Activated T-helper 2 cell treated with anti-CD3 and anti-CD28 coated beads, Interferon-gamma antibody, Interleukin-2, Interleukin-4, amounts not matched to agents 10 μg/mL and 5 μg/mL and 100 μg/mL, durations not matched to agents 14 hours and 24 hours and 36 hours (primary cell): ENCODE results near the gene SMLR1. TPM values are rescaled to one million over a fixed set of nuclear protein-coding genes. Genes with fewer than 3 reads are reported as not detected.

Source experiments
- DNase-seq: peaks from one replicate; pipeline ENCODE4 v3.0.0; 2021; ENCODE audit warnings: low spot score
- H3K27ac Mint-ChIP-seq: one replicate; pipeline ENCODE4 v1.8.0; 2021; ENCODE audit warnings: mixed read lengths
- H3K27me3 Mint-ChIP-seq: one replicate; pipeline ENCODE4 v1.8.0; 2021; ENCODE audit warnings: low read depth, mixed read lengths
- H3K36me3 Mint-ChIP-seq: one replicate; pipeline ENCODE4 v1.8.0; 2021; ENCODE audit warnings: low read depth, mixed read lengths
- H3K4me1 Mint-ChIP-seq: one replicate; pipeline ENCODE4 v1.8.0; 2021; ENCODE audit warnings: low read depth, mixed read lengths
- H3K4me3 Mint-ChIP-seq: one replicate; pipeline ENCODE4 v1.8.0; 2021; ENCODE audit warnings: low read depth, mild to moderate bottlenecking, moderate library complexity, mixed read lengths
- H3K9me3 Mint-ChIP-seq: one replicate; pipeline ENCODE4 v1.8.0; 2021; ENCODE audit warnings: mixed read lengths
- intact Hi-C: fragments of 100-400 bp; cut with micrococcal nuclease; formaldehyde crosslinking; loops from one replicate; pipeline ENCODE4 v1.15.1; 2023
- total RNA-seq: library from RNA; stranded (reverse); gene quantifications from 2 replicates; pipeline ENCODE4 v1.2.3, GENCODE V29; 2022

The SMLR1 gene
- total RNA-seq, 1 donor from 2014 or later: not detected

GRCh38 chr6:130848945-130849344 lies 21.7 kb downstream of the SMLR1 start:
- Mint-ChIP-seq H3K27ac (no peak overlapping the region), H3K27me3 (no peaks in the 10 kb centered on the region), H3K4me3 (no peak overlapping the region)

DNA sequence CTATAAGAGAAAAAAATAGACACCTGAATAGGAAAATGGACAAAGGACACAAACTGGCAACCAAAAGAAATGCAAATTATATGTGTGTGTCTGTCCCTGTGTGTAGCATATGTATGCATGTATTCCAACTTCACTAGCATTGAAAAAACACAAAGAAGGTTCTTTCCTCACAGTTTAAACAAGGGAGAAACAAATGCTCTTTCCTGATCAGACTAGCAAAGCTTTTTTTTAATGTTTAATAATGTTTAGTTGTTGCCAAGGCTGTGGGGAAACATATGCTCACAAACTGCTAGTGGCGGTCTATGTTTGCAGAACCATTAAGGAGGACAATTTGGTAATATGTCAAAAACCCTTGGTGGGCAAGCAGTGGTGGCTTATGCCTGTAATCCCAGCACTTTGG lies 22.4 kb downstream of the SMLR1 start:
- Mint-ChIP-seq H3K27me3 (no peaks in the 10 kb centered on the region), H3K4me3 (no peak overlapping the region), H3K27ac (no peak overlapping the region), H3K4me1 (peaks cover 7% of the 10 kb centered on the region), H3K9me3 (no peaks in the 10 kb centered on the region), H3K36me3 (no peaks in the 10 kb centered on the region)
- intact Hi-C loops: loop anchor here (10.0 kb wide), 1 partner anchor 815 kb away; no protein-coding TSS in a partner anchor
- no peak for DNase-seq

More at GRCh38 chr6:130848945-130849344, 21.7 kb downstream of the SMLR1 start:
- peaks cover 7% of the 10 kb centered on the region for H3K4me1 Mint-ChIP-seq
- H3K36me3 Mint-ChIP-seq: no peaks in the 10 kb centered on the region
- no peaks in the 10 kb centered on the region for H3K9me3 Mint-ChIP-seq
- peak; percentile 40 for DNase-seq
- intact Hi-C loops: loop anchor here (10.0 kb wide), 1 partner anchor 814 kb away; no protein-coding TSS in a partner anchor

DNA sequence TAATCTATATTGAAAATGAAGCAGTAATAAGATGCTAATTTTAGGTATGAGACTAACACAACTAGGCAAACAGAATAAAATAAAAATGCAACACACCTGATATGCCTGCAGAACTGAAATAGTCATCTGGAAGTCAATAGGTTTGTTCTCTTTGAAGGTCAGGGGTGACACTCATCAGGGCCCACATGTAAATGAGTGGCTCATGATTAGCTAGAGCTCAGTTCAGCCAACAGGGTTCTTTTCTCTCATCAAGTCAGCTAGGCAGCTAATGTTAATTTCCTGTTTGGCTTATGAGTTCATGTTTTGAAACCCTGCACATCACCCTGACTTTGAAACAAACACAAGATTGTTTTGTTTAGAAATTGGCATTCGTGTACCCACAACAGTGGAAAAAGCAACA lies 23.8 kb downstream of the SMLR1 start:
- H3K27me3 Mint-ChIP-seq: no peaks in the 10 kb centered on the region
- DNase-seq: no peak
- H3K4me3 Mint-ChIP-seq: no peak overlapping the region
- H3K36me3 Mint-ChIP-seq: no peaks in the 10 kb centered on the region
- peaks cover 7% of the 10 kb centered on the region for H3K4me1 Mint-ChIP-seq
- no peak overlapping the region for H3K27ac Mint-ChIP-seq
- intact Hi-C loops: no loop called here
- H3K9me3 Mint-ChIP-seq: no peaks in the 10 kb centered on the region

DNA sequence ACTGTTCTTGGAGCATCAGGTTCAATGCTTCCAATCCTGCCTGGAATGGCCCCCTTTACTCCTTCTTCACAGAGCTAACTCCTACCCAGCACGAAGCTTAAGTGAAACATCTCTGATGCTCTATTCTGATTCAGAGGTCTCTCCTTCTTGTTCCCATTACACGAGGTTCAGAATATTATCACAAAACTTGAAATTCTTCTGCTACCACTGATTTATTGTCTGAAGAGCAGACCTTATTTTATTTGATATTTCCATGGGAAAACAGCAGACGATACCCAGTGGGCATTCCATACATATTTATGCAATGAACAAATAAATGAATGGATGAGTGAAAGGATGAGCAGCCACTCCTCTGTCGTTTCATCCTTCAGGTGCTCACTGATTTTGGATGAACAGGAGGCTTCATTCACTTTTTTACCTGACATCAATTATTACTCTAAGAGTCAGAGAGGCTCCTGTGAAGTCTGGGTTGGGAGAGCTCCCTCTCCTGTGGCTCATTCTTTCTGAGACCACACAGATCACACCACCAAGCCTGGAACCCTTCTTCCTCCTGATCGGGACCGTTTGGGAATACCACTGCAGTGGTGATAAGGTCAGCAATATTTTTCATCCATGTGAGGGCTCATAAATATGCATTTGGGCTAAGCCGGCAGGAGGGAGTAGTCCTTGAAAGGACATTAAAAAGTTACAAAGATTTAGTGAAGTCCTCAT lies 25.8 kb downstream of the SMLR1 start:
- no peak for DNase-seq
- Mint-ChIP-seq H3K36me3 (no peaks in the 10 kb centered on the region), H3K9me3 (no peaks in the 10 kb centered on the region), H3K4me3 (no peak overlapping the region), H3K27ac (no peak overlapping the region), H3K27me3 (no peaks in the 10 kb centered on the region), H3K4me1 (peaks cover 7% of the 10 kb centered on the region)
- intact Hi-C loops: no loop called here

DNA sequence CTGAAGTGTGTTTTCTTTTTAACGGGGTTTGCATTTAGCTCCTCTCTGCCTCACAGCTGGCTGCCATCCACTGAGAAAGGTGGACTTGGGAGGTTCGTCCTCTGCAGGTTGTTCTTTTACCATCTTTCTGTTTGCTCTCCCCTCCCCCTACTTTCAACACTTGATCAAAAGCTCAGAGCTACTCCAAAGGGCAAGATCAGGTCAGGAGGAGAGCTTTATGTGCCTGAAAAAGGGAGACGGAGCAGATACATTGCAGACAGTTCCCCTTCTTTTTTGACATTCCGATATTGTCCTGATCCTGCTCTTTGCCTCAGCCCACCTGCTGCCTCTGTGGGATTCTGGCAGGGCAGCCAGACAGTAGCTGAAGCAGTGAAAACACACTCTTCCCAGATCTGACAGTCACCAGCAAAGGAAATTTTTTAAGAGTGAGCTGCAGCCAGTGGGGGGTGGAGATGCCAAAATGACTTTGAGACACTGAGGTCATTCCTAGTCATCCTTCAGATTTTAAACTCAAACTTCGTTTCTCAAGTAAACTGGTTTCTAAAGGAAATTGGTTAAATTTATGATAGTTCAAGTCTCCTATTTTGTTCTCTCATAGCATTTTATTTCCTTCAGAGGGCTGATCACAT lies 26.5 kb downstream of the SMLR1 start:
- Mint-ChIP-seq H3K27ac (no peak overlapping the region), H3K36me3 (no peaks in the 10 kb centered on the region), H3K4me3 (no peak overlapping the region), H3K27me3 (no peaks in the 10 kb centered on the region), H3K9me3 (no peaks in the 10 kb centered on the region), H3K4me1 (peaks cover 6% of the 10 kb centered on the region)
- intact Hi-C loops: no loop called here
- no peak for DNase-seq

GRCh38 chr6:130858054-130858453 lies 30.8 kb downstream of the SMLR1 start:
- DNase-seq: no peak
- intact Hi-C loops: no loop called here
- no peak overlapping the region for H3K4me3 Mint-ChIP-seq
- no peaks in the 10 kb centered on the region for H3K27me3 Mint-ChIP-seq
- no peaks in the 10 kb centered on the region for H3K4me1 Mint-ChIP-seq
- H3K36me3 Mint-ChIP-seq: no peaks in the 10 kb centered on the region
- no peak overlapping the region for H3K27ac Mint-ChIP-seq
- no peaks in the 10 kb centered on the region for H3K9me3 Mint-ChIP-seq

DNA sequence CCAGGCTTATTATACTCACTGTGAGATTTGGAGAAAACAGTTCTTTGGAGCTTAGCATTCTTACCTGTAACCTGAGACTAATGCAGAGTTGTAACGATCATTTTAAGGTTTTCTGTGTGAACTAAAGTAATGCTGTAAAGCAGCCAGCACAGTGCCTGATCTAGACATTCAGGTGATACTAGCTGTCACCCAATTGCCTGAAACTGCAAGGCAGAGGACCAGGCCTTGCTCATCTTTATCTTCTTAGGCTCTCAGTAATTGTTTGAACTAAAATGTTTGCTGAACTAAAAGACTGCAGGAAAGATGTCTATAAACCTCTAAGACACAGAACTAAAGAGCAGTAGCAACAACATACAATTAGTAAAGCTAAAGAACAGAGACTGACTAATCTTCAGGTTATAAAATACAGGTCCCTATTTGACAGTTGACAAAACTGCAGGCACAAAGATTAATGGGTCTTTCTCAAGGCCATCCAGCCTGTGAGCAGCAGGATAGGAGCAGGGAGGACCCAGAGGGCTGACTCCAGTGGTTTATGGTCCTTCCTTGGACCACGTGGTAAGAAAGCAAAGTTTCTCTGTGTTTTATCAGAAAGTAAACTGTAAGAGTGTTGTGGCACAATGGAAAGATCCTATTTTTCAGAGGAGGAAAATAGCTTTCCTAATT lies 31.4 kb downstream of the SMLR1 start:
- H3K27me3 Mint-ChIP-seq: no peaks in the 10 kb centered on the region
- intact Hi-C loops: no loop called here
- H3K36me3 Mint-ChIP-seq: no peaks in the 10 kb centered on the region
- DNase-seq: no peak
- H3K4me1 Mint-ChIP-seq: no peaks in the 10 kb centered on the region
- H3K4me3 Mint-ChIP-seq: no peak overlapping the region
- no peak overlapping the region for H3K27ac Mint-ChIP-seq
- H3K9me3 Mint-ChIP-seq: no peaks in the 10 kb centered on the region

DNA sequence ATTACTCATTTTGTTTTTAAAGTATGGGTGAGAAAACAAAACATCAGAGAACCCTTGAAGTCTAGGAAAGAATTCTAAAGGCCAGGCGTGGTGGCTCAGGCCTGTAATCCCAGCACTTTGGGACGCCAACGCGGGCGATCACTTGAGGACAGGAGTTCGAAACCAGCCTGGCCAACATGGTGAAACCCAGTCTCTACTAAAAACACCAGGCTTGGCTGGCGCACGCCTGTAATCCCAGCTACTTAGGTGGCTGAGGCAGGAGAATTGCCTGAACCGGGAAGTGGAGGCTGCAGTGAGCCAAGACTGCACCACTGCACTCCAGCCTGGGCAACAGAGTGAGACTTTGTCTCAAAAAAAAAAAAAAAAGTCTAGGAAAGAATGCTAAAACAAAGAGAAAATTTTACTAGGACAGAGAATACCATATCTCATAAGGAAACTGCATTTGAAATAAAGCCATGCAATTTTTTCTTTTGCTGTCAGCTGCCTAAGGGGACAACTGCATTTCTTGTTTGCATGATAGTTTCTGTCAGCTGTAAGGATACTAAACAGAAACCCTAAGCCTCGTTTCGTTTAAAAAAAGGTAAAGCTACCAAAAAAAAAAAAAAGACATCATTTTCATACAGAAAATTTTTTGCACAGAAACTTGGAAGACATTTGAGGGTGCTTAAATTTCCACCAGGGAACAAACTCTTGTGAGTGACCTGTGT lies 32.1 kb downstream of the SMLR1 start:
- Mint-ChIP-seq H3K4me1 (no peaks in the 10 kb centered on the region), H3K27ac (no peak overlapping the region), H3K27me3 (no peaks in the 10 kb centered on the region), H3K4me3 (no peak overlapping the region), H3K36me3 (no peaks in the 10 kb centered on the region), H3K9me3 (no peaks in the 10 kb centered on the region)
- no peak for DNase-seq
- intact Hi-C loops: no loop called here

GRCh38 chr6:130862370-130862769 lies 35.2 kb downstream of the SMLR1 start:
- no peaks in the 10 kb centered on the region for H3K36me3 Mint-ChIP-seq
- intact Hi-C loops: no loop called here
- no peak for DNase-seq
- no peak overlapping the region for H3K27ac Mint-ChIP-seq
- no peaks in the 10 kb centered on the region for H3K4me1 Mint-ChIP-seq
- no peak overlapping the region for H3K4me3 Mint-ChIP-seq
- no peaks in the 10 kb centered on the region for H3K9me3 Mint-ChIP-seq
- no peaks in the 10 kb centered on the region for H3K27me3 Mint-ChIP-seq

GRCh38 chr6:130863415-130864230 lies 36.4 kb downstream of the SMLR1 start:
- H3K27ac Mint-ChIP-seq: no peak overlapping the region
- H3K9me3 Mint-ChIP-seq: no peaks in the 10 kb centered on the region
- H3K27me3 Mint-ChIP-seq: no peaks in the 10 kb centered on the region
- no peak for DNase-seq
- H3K36me3 Mint-ChIP-seq: no peaks in the 10 kb centered on the region
- H3K4me1 Mint-ChIP-seq: no peaks in the 10 kb centered on the region
- H3K4me3 Mint-ChIP-seq: no peak overlapping the region
- intact Hi-C loops: no loop called here

DNA sequence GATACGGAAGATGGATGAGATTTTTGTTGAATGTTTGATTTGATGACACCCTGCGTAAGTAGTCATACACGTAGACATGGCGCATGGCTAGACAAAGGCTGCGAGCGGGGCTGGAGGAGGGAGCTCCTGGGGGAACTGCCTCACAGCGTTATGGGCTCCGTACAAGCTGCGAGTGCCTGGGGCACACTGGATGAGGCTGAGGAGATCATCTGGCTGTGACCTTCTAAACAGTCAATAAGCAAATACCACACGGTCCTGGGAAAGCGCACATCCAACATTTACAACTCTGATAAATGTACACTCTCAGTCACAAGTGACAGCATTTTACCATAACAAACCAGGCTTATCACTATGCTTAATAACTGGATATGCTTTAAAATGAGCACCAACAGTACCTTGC lies 37.1 kb downstream of the SMLR1 start:
- Mint-ChIP-seq H3K4me1 (no peaks in the 10 kb centered on the region), H3K27ac (no peak overlapping the region), H3K27me3 (no peaks in the 10 kb centered on the region), H3K4me3 (no peak overlapping the region), H3K9me3 (no peaks in the 10 kb centered on the region), H3K36me3 (no peaks in the 10 kb centered on the region)
- no peak for DNase-seq
- intact Hi-C loops: no loop called here

GRCh38 chr6:130865793-130866192 lies 38.6 kb downstream of the SMLR1 start:
- DNase-seq: no peak
- no peaks in the 10 kb centered on the region for H3K27me3 Mint-ChIP-seq
- no peaks in the 10 kb centered on the region for H3K36me3 Mint-ChIP-seq
- H3K4me3 Mint-ChIP-seq: no peak overlapping the region
- no peaks in the 10 kb centered on the region for H3K4me1 Mint-ChIP-seq
- intact Hi-C loops: no loop called here
- H3K9me3 Mint-ChIP-seq: no peaks in the 10 kb centered on the region
- H3K27ac Mint-ChIP-seq: no peak overlapping the region
